H9 (cell line): ENCODE data around the gene HUNK. TPM values are rescaled to one million over a fixed set of nuclear protein-coding genes. Genes with fewer than 3 reads are reported as not detected.

Source experiments
- DNase-seq: peaks from one replicate; pipeline ENCODE4 v3.0.0-alpha.2; 2017
- H2AFZ ChIP-seq: one replicate; pipeline ENCODE4 v1.6.1; 2013; ENCODE audit warnings: mild to moderate bottlenecking, low read length, control low read depth, moderate library complexity
- H2AK5ac ChIP-seq: 2 replicates; pipeline ENCODE4 v1.6.1; 2013; ENCODE audit warnings: low read length, control low read depth, mixed read lengths; ENCODE audit not compliant: insufficient read length
- H2BK120ac ChIP-seq: one replicate; pipeline ENCODE4 v1.6.1; 2013; ENCODE audit warnings: low read depth, mild to moderate bottlenecking, low read length, control low read depth, inconsistent platforms; ENCODE audit not compliant: poor library complexity, severe bottlenecking
- H2BK12ac ChIP-seq: 2 replicates; pipeline ENCODE4 v1.6.1; 2013; ENCODE audit warnings: low read length, control low read depth, mixed read lengths, low read depth; ENCODE audit not compliant: insufficient read length
- H2BK15ac ChIP-seq: 2 replicates; pipeline ENCODE4 v1.6.1; 2013; ENCODE audit warnings: low read depth, low read length, control low read depth
- H2BK20ac ChIP-seq: one replicate; pipeline ENCODE4 v1.6.1; 2013; ENCODE audit warnings: low read depth, mild to moderate bottlenecking, low read length, control low read depth, inconsistent platforms; ENCODE audit not compliant: poor library complexity, severe bottlenecking
- H2BK5ac ChIP-seq: 2 replicates; pipeline ENCODE4 v1.6.1; 2013; ENCODE audit warnings: low read length, control low read depth, mixed read lengths; ENCODE audit not compliant: insufficient read length
- H3K14ac ChIP-seq: 2 replicates; pipeline ENCODE4 v1.6.1; 2013; ENCODE audit warnings: low read length, control low read depth; ENCODE audit not compliant: insufficient read depth
- H3K18ac ChIP-seq: 2 replicates; pipeline ENCODE4 v1.6.1; 2013; ENCODE audit warnings: low read depth, mild to moderate bottlenecking, mixed read lengths, low read length, control low read depth; ENCODE audit not compliant: insufficient read length
- H3K23ac ChIP-seq: 2 replicates; pipeline ENCODE4 v1.6.1; 2013; ENCODE audit warnings: low read length, control low read depth, mixed read lengths, low read depth; ENCODE audit not compliant: insufficient read length
- H3K23me2 ChIP-seq: 2 replicates; pipeline ENCODE4 v1.6.1; 2013; ENCODE audit warnings: low read depth, mild to moderate bottlenecking, mixed read lengths, low read length, control low read depth; ENCODE audit not compliant: insufficient read length, poor library complexity, severe bottlenecking
- H3K27ac ChIP-seq: 2 replicates; pipeline ENCODE4 v1.5.1; 2013; ENCODE audit warnings: low read length, control low read depth, mixed read lengths, low read depth; ENCODE audit not compliant: insufficient read length
- H3K27me3 ChIP-seq: 2 replicates; pipeline ENCODE4 v1.6.1; 2013; ENCODE audit warnings: low read length, control low read depth, inconsistent platforms; ENCODE audit not compliant: insufficient read depth
- H3K4ac ChIP-seq: 2 replicates; pipeline ENCODE4 v1.6.1; 2013; ENCODE audit warnings: low read depth, mild to moderate bottlenecking, control low read depth, inconsistent platforms, low read length, moderate library complexity
- H3K4me1 ChIP-seq: 2 replicates; pipeline ENCODE4 v1.6.1; 2013; ENCODE audit warnings: low read length, control low read depth, inconsistent platforms; ENCODE audit not compliant: insufficient read depth
- H3K4me2 ChIP-seq: 2 replicates; pipeline ENCODE4 v1.6.1; 2013; ENCODE audit warnings: low read length, control low read depth, mixed read lengths; ENCODE audit not compliant: insufficient read length, insufficient read depth
- H3K56ac ChIP-seq: 2 replicates; pipeline ENCODE4 v1.6.1; 2013; ENCODE audit warnings: low read depth, mild to moderate bottlenecking, mixed read lengths, low read length, control low read depth; ENCODE audit not compliant: insufficient read length
- H3K79me1 ChIP-seq: 2 replicates; pipeline ENCODE4 v1.6.1; 2013; ENCODE audit warnings: low read depth, mild to moderate bottlenecking, moderate library complexity, low read length, control low read depth, inconsistent platforms; ENCODE audit not compliant: insufficient read depth, poor library complexity, severe bottlenecking
- H3K79me2 ChIP-seq: 2 replicates; pipeline ENCODE4 v1.6.1; 2013; ENCODE audit warnings: low read length, control low read depth, inconsistent platforms; ENCODE audit not compliant: insufficient read depth
- H3K9ac ChIP-seq: 2 replicates; pipeline ENCODE4 v1.6.1; 2013; ENCODE audit warnings: low read length, control low read depth, mixed read lengths; ENCODE audit not compliant: insufficient read length; ENCODE audit errors: extremely low read depth
- H3K9me3 ChIP-seq: one replicate; pipeline ENCODE4 v1.6.1; 2013; ENCODE audit warnings: low read depth, low read length, inconsistent platforms; ENCODE audit not compliant: control insufficient read depth
- H3T11ph ChIP-seq: one replicate; pipeline ENCODE4 v1.6.1; 2013; ENCODE audit warnings: mild to moderate bottlenecking, low read length, control low read depth, inconsistent platforms
- H4K20me1 ChIP-seq: one replicate; pipeline ENCODE4 v1.6.1; 2013; ENCODE audit not compliant: control insufficient read depth, insufficient read length, insufficient read depth
- H4K5ac ChIP-seq: 2 replicates; pipeline ENCODE4 v1.6.1; 2013; ENCODE audit warnings: low read depth, mild to moderate bottlenecking, mixed read lengths, low read length, control low read depth; ENCODE audit not compliant: insufficient read length
- H4K8ac ChIP-seq: replicated peaks from 2 replicates; pipeline ENCODE4 v1.6.1; 2013; ENCODE audit warnings: low read length, control low read depth, mixed read lengths, low read depth; ENCODE audit not compliant: insufficient read length
- H4K91ac ChIP-seq: 2 replicates; pipeline ENCODE4 v1.6.1; 2013; ENCODE audit warnings: low read depth, mild to moderate bottlenecking, moderate library complexity, mixed read lengths, low read length, control low read depth; ENCODE audit not compliant: insufficient read length
- H3K27ac Mint-ChIP-seq, 3 experiments: 2 replicates in 2 of 3; 3 replicates in 1 of 3; pipeline ENCODE4 v1.8.0; 2020 to 2021; ENCODE audit warnings: mixed read lengths in 3 of 3, mild to moderate bottlenecking in 1 of 3, moderate library complexity in 1 of 3
- H3K27me3 Mint-ChIP-seq: 2 replicates; pipeline ENCODE4 v1.8.0; 2021; ENCODE audit warnings: low read depth, mild to moderate bottlenecking, moderate library complexity, mixed read lengths
- H3K36me3 Mint-ChIP-seq, 3 experiments: 2 replicates in 2 of 3; 3 replicates in 1 of 3; pipeline ENCODE4 v1.8.0; 2020 to 2021; ENCODE audit warnings: low read depth in 3 of 3, mixed read lengths in 3 of 3; ENCODE audit not compliant: insufficient read depth in 1 of 3
- H3K4me1 Mint-ChIP-seq, 2 experiments: 2 replicates each; pipeline ENCODE4 v1.8.0; 2020; ENCODE audit warnings: mixed read lengths in 2 of 2
- H3K4me3 Mint-ChIP-seq, 2 experiments: 2 replicates in 1 of 2; 3 replicates in 1 of 2; pipeline ENCODE4 v1.8.0; 2020 to 2021; ENCODE audit warnings: mild to moderate bottlenecking in 2 of 2, mixed read lengths in 2 of 2, moderate library complexity in 1 of 2
- H3K9me3 Mint-ChIP-seq, 2 experiments: 2 replicates in 1 of 2; 3 replicates in 1 of 2; pipeline ENCODE4 v1.8.0; 2020; ENCODE audit warnings: mild to moderate bottlenecking in 2 of 2, mixed read lengths in 2 of 2, moderate library complexity in 1 of 2
- WGBS: extraction: QIAGEN DNeasy Blood & Tissue Kit; methylation state at CpG from one replicate; pipeline ENCODE4 v1.1.7; 2013; ENCODE audit warnings: missing lambda C conversion rate, low lambda C conversion rate, mixed read lengths; ENCODE audit not compliant: insufficient read length; ENCODE audit errors: extremely low coverage; 5-methylcytosine and 5-hydroxymethylcytosine counted together
- total RNA-seq: library from RNA; stranded (reverse); gene quantifications from 2 replicates; pipeline ENCODE4 v1.2.1, GENCODE V29; 2021
- TF ChIP-seq, protein P1 (sequence below): fragments of 200-600 bp; sonication (generic); conservative IDR thresholded peaks from 3 replicates; pipeline ENCODE4 v1.8.0; 2021; ENCODE audit warnings: antibody characterized with exemption, mild to moderate bottlenecking

Gene HUNK
- total RNA-seq, 1 experiment from 2014 or later: 5.8 TPM

DNA sequence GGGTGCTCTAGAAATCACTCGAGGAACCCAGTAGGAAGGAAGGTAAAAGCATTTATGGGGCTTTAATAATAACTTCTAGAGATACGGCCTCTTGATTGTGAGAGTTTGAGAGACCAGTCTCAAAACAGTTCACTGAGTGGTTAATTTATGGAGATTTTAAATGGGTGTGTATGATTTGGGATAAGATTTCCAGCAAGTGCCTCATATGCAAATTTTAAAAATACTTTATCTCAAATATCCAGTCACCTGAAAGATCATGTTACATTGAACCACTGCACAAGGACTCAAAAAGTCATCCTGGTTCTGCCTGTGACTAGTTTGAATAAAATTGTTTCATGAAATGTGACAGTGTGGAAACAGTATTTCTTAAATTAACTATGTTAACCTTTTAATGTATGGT lies 64.5 kb downstream of the HUNK start:
- H2BK12ac ChIP-seq: no peak overlapping the region
- H4K8ac ChIP-seq: no peak overlapping the region
- H4K5ac ChIP-seq: no peak overlapping the region
- no peak overlapping the region for H2BK15ac ChIP-seq
- no peak overlapping the region for H2BK120ac ChIP-seq
- H2AK5ac ChIP-seq: no peak overlapping the region
- TF ChIP-seq, protein P1, sequence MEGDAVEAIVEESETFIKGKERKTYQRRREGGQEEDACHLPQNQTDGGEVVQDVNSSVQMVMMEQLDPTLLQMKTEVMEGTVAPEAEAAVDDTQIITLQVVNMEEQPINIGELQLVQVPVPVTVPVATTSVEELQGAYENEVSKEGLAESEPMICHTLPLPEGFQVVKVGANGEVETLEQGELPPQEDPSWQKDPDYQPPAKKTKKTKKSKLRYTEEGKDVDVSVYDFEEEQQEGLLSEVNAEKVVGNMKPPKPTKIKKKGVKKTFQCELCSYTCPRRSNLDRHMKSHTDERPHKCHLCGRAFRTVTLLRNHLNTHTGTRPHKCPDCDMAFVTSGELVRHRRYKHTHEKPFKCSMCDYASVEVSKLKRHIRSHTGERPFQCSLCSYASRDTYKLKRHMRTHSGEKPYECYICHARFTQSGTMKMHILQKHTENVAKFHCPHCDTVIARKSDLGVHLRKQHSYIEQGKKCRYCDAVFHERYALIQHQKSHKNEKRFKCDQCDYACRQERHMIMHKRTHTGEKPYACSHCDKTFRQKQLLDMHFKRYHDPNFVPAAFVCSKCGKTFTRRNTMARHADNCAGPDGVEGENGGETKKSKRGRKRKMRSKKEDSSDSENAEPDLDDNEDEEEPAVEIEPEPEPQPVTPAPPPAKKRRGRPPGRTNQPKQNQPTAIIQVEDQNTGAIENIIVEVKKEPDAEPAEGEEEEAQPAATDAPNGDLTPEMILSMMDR: no peak
- no peak overlapping the region for H3K4me3 Mint-ChIP-seq
- H3K79me1 ChIP-seq: no peaks in the 10 kb centered on the region
- no peak overlapping the region for H3T11ph ChIP-seq
- H2BK5ac ChIP-seq: no peak overlapping the region
- H2BK20ac ChIP-seq: no peak overlapping the region
- H3K4ac ChIP-seq: no peak overlapping the region
- H3K23ac ChIP-seq: no peak overlapping the region
- H3K23me2 ChIP-seq: no peaks in the 10 kb centered on the region
- no peak overlapping the region for H3K14ac ChIP-seq
- WGBS: no CpG with 5 or more reads among the region's 2 CpGs
- DNase-seq: no peak
- H3K9ac ChIP-seq: no peak overlapping the region
- H3K27ac Mint-ChIP-seq: no peak overlapping the region
- no peak overlapping the region for H2AFZ ChIP-seq
- peaks cover 7 to 13% of the 10 kb centered on the region in 2 experiments for H3K4me1 Mint-ChIP-seq
- no peaks in the 10 kb centered on the region for H3K4me1 ChIP-seq
- H3K4me2 ChIP-seq: no peak overlapping the region
- H3K27ac ChIP-seq: no peak overlapping the region
- no peaks in the 10 kb centered on the region for H3K9me3 Mint-ChIP-seq
- H3K27me3 ChIP-seq: no peaks in the 10 kb centered on the region
- H3K79me2 ChIP-seq: no peaks in the 10 kb centered on the region
- no peaks in the 10 kb centered on the region for H3K9me3 ChIP-seq
- no peak overlapping the region for H3K56ac ChIP-seq
- H3K36me3 Mint-ChIP-seq: peaks cover 0 to 2% (median 0%) of the 10 kb centered on the region in 3 experiments; a peak in 1 of 7 replicates
- peaks cover 2% of the 10 kb centered on the region; the same call in 1 of the 2 replicates for H3K27me3 Mint-ChIP-seq
- H4K20me1 ChIP-seq: no peaks in the 10 kb centered on the region
- no peak overlapping the region for H4K91ac ChIP-seq
- no peak overlapping the region for H3K18ac ChIP-seq
